ENCODE measurements around the gene STRIP1. TPM values are rescaled to one million over a fixed set of nuclear protein-coding genes. Genes with fewer than 3 reads are reported as not detected.
A peak's percentile ranks its signal among the peaks of the same experiment; 100 is the strongest.

Gene STRIP1
- total and polyA plus RNA-seq, 10 of the 15 experiments (the other 5 are each of a cell fraction or from before 2014, with no cell fraction given), result 6.3 to 26.6 (median 18.0) TPM

DNA sequence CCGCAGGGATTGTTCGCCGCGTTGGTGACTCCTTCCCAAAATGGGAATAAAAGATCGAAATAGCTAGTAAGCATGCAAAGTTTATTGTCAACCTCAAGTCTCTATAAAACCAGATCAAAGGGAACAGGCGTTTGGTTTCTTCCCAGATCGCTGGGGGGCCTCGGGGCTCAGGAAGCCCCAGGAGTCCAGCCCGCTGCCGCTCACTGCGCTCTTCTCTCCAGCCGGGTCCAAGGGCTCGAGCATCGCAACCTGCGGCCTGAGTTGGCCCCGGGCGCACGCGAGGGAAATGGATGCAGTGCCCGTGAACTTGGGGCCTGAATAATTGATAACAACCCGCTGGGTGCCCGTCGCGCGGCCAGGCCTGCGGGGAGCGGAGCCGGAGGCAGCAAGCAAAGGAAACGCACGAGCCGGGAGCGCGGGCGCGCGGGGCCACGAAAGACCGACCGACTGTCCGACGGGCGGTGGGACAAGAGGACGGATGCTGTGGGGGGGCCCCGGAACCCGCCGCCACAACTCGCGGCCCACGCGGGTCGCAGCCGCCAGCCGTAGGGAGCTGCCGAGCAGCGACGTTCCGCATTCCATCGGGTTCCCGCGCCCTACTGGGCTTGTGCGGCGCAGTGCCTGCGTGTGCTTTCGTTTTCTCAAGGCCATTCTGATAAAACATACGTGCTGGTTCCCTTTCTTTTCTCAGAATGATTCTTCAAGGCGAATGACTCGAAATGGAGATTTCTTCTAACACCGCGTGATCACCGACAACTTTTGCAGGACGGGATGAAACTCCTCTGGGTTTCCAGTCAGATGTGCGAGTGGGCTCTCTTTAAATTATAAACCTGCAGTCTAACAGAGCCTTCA lies 50.0 kb downstream of the STRIP1 start (continued):
- TF ChIP-seq POU2F2 (IDR thresholded peaks at IDR 0.05; ENCODE audit: borderline replicate concordance, low read depth, low read length) (no peak), MTA3 (IDR thresholded peaks at IDR 0.05; ENCODE audit: borderline replicate concordance, low read length) (no peak), LARP7 (IDR thresholded peaks at IDR 0.05) (no peak), SREBF2 (IDR thresholded peaks at IDR 0.05; ENCODE audit: low read length) (no peak), ZNF24 (IDR thresholded peaks at IDR 0.05) (no peak), SREBF1 (IDR thresholded peaks at IDR 0.05; ENCODE audit: low read length) (no peak), ZNF207 (IDR thresholded peaks at IDR 0.05; ENCODE audit: borderline replicate concordance) (no peak), FOXM1 (IDR thresholded peaks at IDR 0.05; ENCODE audit: low read depth, low read length) (no peak), IKZF2 (IDR thresholded peaks at IDR 0.05) (no peak), ZBED1 (IDR thresholded peaks at IDR 0.05; ENCODE audit: borderline replicate concordance) (no peak), CREM (IDR thresholded peaks at IDR 0.05; ENCODE audit: low read depth) (0 out of 2 replicates have a peak, but pooled peaks have one; percentile 12), NFYB (IDR thresholded peaks at IDR 0.05; ENCODE audit: insufficient read depth, low read depth, low read length) (no peak), ATF7 (IDR thresholded peaks at IDR 0.05; ENCODE audit: low read depth) (no peak), RCOR1 (conservative IDR thresholded peaks at IDR 0.05; ENCODE audit: low read depth, low read length) (no peak), NR2C1 (IDR thresholded peaks at IDR 0.05) (no peak), TCF7 (IDR thresholded peaks at IDR 0.05; ENCODE audit: borderline replicate concordance) (no peak), IRF4 (IDR thresholded peaks at IDR 0.05; ENCODE audit: low read depth, low read length) (no peak), TCF12 (IDR thresholded peaks at IDR 0.05; ENCODE audit: low read depth, low read length) (no peak), SP1 (IDR thresholded peaks at IDR 0.05; ENCODE audit: low read depth, low read length) (no peak), TCF3 (IDR thresholded peaks at IDR 0.05; ENCODE audit: borderline replicate concordance, insufficient read depth, low read depth, low read length) (no peak), TAF1 (IDR thresholded peaks at IDR 0.05; ENCODE audit: borderline replicate concordance, low read depth, low read length) (no peak)
- TF ChIP-seq, protein P1, sequence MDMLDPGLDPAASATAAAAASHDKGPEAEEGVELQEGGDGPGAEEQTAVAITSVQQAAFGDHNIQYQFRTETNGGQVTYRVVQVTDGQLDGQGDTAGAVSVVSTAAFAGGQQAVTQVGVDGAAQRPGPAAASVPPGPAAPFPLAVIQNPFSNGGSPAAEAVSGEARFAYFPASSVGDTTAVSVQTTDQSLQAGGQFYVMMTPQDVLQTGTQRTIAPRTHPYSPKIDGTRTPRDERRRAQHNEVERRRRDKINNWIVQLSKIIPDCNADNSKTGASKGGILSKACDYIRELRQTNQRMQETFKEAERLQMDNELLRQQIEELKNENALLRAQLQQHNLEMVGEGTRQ (IDR thresholded peaks at IDR 0.05; ENCODE audit: borderline replicate concordance, low read depth, low read length), result no peak
- TF ChIP-seq, protein P2, sequence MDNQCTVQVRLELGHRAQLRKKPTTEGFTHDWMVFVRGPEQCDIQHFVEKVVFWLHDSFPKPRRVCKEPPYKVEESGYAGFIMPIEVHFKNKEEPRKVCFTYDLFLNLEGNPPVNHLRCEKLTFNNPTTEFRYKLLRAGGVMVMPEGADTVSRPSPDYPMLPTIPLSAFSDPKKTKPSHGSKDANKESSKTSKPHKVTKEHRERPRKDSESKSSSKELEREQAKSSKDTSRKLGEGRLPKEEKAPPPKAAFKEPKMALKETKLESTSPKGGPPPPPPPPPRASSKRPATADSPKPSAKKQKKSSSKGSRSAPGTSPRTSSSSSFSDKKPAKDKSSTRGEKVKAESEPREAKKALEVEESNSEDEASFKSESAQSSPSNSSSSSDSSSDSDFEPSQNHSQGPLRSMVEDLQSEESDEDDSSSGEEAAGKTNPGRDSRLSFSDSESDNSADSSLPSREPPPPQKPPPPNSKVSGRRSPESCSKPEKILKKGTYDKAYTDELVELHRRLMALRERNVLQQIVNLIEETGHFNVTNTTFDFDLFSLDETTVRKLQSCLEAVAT (IDR thresholded peaks at IDR 0.05), result no peak
- TF ChIP-seq, protein P3, sequence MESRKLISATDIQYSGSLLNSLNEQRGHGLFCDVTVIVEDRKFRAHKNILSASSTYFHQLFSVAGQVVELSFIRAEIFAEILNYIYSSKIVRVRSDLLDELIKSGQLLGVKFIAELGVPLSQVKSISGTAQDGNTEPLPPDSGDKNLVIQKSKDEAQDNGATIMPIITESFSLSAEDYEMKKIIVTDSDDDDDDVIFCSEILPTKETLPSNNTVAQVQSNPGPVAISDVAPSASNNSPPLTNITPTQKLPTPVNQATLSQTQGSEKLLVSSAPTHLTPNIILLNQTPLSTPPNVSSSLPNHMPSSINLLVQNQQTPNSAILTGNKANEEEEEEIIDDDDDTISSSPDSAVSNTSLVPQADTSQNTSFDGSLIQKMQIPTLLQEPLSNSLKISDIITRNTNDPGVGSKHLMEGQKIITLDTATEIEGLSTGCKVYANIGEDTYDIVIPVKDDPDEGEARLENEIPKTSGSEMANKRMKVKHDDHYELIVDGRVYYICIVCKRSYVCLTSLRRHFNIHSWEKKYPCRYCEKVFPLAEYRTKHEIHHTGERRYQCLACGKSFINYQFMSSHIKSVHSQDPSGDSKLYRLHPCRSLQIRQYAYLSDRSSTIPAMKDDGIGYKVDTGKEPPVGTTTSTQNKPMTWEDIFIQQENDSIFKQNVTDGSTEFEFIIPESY (IDR thresholded peaks at IDR 0.05), result no peak
- TF ChIP-seq, protein P4, sequence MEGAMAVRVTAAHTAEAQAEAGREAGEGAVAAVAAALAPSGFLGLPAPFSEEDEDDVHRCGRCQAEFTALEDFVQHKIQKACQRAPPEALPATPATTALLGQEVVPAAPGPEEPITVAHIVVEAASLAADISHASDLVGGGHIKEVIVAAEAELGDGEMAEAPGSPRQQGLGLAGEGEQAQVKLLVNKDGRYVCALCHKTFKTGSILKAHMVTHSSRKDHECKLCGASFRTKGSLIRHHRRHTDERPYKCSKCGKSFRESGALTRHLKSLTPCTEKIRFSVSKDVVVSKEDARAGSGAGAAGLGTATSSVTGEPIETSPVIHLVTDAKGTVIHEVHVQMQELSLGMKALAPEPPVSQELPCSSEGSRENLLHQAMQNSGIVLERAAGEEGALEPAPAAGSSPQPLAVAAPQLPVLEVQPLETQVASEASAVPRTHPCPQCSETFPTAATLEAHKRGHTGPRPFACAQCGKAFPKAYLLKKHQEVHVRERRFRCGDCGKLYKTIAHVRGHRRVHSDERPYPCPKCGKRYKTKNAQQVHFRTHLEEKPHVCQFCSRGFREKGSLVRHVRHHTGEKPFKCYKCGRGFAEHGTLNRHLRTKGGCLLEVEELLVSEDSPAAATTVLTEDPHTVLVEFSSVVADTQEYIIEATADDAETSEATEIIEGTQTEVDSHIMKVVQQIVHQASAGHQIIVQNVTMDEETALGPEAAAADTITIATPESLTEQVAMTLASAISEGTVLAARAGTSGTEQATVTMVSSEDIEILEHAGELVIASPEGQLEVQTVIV (IDR thresholded peaks at IDR 0.05; ENCODE audit: borderline replicate concordance, partially characterized antibody), result no peak
- TF ChIP-seq, protein P5, sequence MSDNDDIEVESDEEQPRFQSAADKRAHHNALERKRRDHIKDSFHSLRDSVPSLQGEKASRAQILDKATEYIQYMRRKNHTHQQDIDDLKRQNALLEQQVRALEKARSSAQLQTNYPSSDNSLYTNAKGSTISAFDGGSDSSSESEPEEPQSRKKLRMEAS (IDR thresholded peaks at IDR 0.05; ENCODE audit: low read depth, low read length), result no peak
